Trophoblast cell (in vitro differentiated cells and primary cell): ENCODE measurements around the gene EPB41L5.
A peak's percentile ranks its signal among the peaks of the same experiment; 100 is the strongest.

ENCODE experiments used
- DNase-seq, 2 donors: peaks; one replicate each; pipeline ENCODE4 v3.0.0-alpha.2; 2016
- H2AFZ ChIP-seq: 2 replicates; pipeline ENCODE4 v1.6.1; 2013; ENCODE audit warnings: low read length, moderate library complexity, mild to moderate bottlenecking; ENCODE audit not compliant: insufficient read depth, poor library complexity
- H2AK5ac ChIP-seq: 2 replicates; pipeline ENCODE4 v1.6.1; 2013; ENCODE audit warnings: mild to moderate bottlenecking, low read length
- H2BK120ac ChIP-seq: 2 replicates; pipeline ENCODE4 v1.6.1; 2013; ENCODE audit warnings: low read length, mild to moderate bottlenecking, moderate library complexity; ENCODE audit not compliant: insufficient read depth, poor library complexity
- H2BK12ac ChIP-seq: 2 replicates; pipeline ENCODE4 v1.6.1; 2013; ENCODE audit warnings: mild to moderate bottlenecking, low read length, moderate library complexity
- H2BK5ac ChIP-seq: 2 replicates; pipeline ENCODE4 v1.6.1; 2013; ENCODE audit warnings: low read length, low read depth, moderate library complexity, mild to moderate bottlenecking; ENCODE audit not compliant: poor library complexity
- H3K14ac ChIP-seq: 2 replicates; pipeline ENCODE4 v1.6.1; 2013; ENCODE audit warnings: mild to moderate bottlenecking, low read length
- H3K18ac ChIP-seq: 2 replicates; pipeline ENCODE4 v1.6.1; 2013; ENCODE audit warnings: mild to moderate bottlenecking, low read length
- H3K23ac ChIP-seq: 2 replicates; pipeline ENCODE4 v1.6.1; 2013; ENCODE audit warnings: low read length
- H3K27ac ChIP-seq: 2 replicates; pipeline ENCODE4 v1.5.1; 2013; ENCODE audit warnings: low read depth, mild to moderate bottlenecking, inconsistent platforms, low read length, moderate library complexity
- H3K27me3 ChIP-seq: 2 replicates; pipeline ENCODE4 v1.6.1; 2013; ENCODE audit warnings: inconsistent platforms, mild to moderate bottlenecking, low read length, moderate library complexity; ENCODE audit not compliant: insufficient read depth
- H3K36me3 ChIP-seq, 2 experiments: 1 replicate in 1 of 2; 2 replicates in 1 of 2; pipeline ENCODE4 v1.6.1; 2013; ENCODE audit warnings: low read length in 2 of 2, mild to moderate bottlenecking in 2 of 2, moderate library complexity in 1 of 2; ENCODE audit not compliant: insufficient read depth in 2 of 2, control insufficient read depth in 1 of 2
- H3K4ac ChIP-seq: 2 replicates; pipeline ENCODE4 v1.6.1; 2013; ENCODE audit warnings: low read depth, mild to moderate bottlenecking, low read length, moderate library complexity
- H3K4me1 ChIP-seq, 2 experiments: 1 replicate in 1 of 2; 2 replicates in 1 of 2; pipeline ENCODE4 v1.6.1; 2013; ENCODE audit warnings: low read length in 2 of 2, mild to moderate bottlenecking in 2 of 2, moderate library complexity in 1 of 2; ENCODE audit not compliant: insufficient read depth in 2 of 2, control insufficient read depth in 1 of 2
- H3K4me2 ChIP-seq: 2 replicates; pipeline ENCODE4 v1.6.1; 2013; ENCODE audit warnings: inconsistent platforms, mild to moderate bottlenecking, low read length, moderate library complexity
- H3K4me3 ChIP-seq: 2 replicates; pipeline ENCODE4 v1.5.1; 2013; ENCODE audit warnings: mild to moderate bottlenecking, low read depth, low read length, inconsistent platforms
- H3K79me1 ChIP-seq: one replicate; pipeline ENCODE4 v1.6.1; 2013; ENCODE audit warnings: low read length
- H3K79me2 ChIP-seq: 2 replicates; pipeline ENCODE4 v1.6.1; 2013; ENCODE audit warnings: low read length, mild to moderate bottlenecking; ENCODE audit not compliant: control insufficient read depth, insufficient read depth, poor library complexity
- H3K9ac ChIP-seq: 2 replicates; pipeline ENCODE4 v1.6.1; 2013; ENCODE audit warnings: mild to moderate bottlenecking, low read length
- H3K9me3 ChIP-seq: 2 replicates; pipeline ENCODE4 v1.6.1; 2013; ENCODE audit warnings: low read depth, mild to moderate bottlenecking, control low read depth, inconsistent platforms, low read length; ENCODE audit not compliant: insufficient read depth
- H4K12ac ChIP-seq: 2 replicates; pipeline ENCODE4 v1.6.1; 2013; ENCODE audit warnings: low read depth, mild to moderate bottlenecking, low read length, moderate library complexity
- H4K8ac ChIP-seq: 2 replicates; pipeline ENCODE4 v1.6.1; 2013; ENCODE audit warnings: low read depth, mild to moderate bottlenecking, low read length, moderate library complexity
- H4K91ac ChIP-seq: one replicate; pipeline ENCODE4 v1.6.1; 2013; ENCODE audit warnings: low read depth, mild to moderate bottlenecking, low read length, moderate library complexity
- WGBS: extraction: QIAGEN DNeasy Blood & Tissue Kit; methylation state at CpG from one replicate; pipeline ENCODE4 v1.1.7; 2013; ENCODE audit warnings: missing lambda C conversion rate; ENCODE audit not compliant: insufficient read length, insufficient coverage; ENCODE audit errors: extremely low coverage; 5-methylcytosine and 5-hydroxymethylcytosine counted together

The EPB41L5 gene

DNA sequence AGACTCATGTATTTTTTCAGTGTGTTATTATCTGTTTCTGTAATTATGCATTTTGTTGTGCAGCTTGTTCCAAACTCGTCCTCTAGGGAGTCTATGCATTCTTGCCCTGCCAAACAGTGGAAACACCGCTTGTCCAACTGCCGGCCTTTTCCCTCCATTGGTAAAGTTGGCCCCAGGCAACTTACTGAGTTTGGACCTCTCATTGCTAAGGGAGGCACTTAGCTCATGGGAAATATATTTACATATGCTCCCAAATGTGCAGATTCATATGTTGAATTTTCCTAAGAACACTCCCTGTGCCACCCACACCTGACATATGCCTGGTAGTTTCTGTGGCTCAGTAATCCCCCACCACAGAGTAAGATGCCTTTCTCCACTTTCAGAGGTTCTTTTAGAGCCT lies 112.3 kb downstream of the EPB41L5 start:
- DNase-seq = peak in 1 of 2 donors; percentile 45
- Histone ChIP-seq H3K18ac (no peak overlapping the region), H2AK5ac (no peak overlapping the region), H4K12ac (no peak overlapping the region), H3K27ac (no peak overlapping the region), H3K4ac (no peak overlapping the region), H3K79me2 (no peaks in the 10 kb centered on the region), H2BK12ac (no peak overlapping the region), H3K9me3 (no peaks in the 10 kb centered on the region), H3K4me2 (no peak overlapping the region), H4K8ac (no peak overlapping the region), H3K36me3 (no peaks in the 10 kb centered on the region), H3K27me3 (no peaks in the 10 kb centered on the region), H3K79me1 (no peaks in the 10 kb centered on the region), H4K91ac (no peak overlapping the region), H2BK5ac (no peak overlapping the region), H3K4me1 (no peaks in the 10 kb centered on the region), H2AFZ (no peak overlapping the region), H3K4me3 (no peak overlapping the region), H3K9ac (no peak overlapping the region), H2BK120ac (no peak overlapping the region), H3K23ac (no peak overlapping the region), H3K14ac (no peak overlapping the region)
- no CpG with 5 or more reads among the region's 3 CpGs for WGBS

DNA sequence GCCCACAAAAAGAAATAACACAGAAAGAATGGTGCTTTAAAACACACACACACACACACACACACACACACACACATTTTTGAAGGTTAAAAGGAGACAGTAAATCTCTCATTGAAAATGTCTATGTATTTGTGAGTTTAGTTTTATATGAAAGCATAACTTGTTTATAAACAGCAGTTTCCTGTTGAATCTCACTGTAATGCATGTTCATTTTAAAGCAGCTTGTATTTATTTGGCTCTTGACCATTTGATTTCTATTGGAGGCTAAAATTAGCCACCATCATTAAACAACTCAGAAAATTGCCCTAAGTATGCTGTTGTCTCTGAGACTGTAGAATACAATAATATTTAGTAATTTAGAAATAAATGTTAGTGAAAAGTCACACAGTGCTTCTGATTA lies 115.3 kb downstream of the EPB41L5 start:
- H4K8ac ChIP-seq = no peak overlapping the region
- H2AK5ac ChIP-seq = no peak overlapping the region
- H3K36me3 ChIP-seq = no peaks in the 10 kb centered on the region

DNA sequence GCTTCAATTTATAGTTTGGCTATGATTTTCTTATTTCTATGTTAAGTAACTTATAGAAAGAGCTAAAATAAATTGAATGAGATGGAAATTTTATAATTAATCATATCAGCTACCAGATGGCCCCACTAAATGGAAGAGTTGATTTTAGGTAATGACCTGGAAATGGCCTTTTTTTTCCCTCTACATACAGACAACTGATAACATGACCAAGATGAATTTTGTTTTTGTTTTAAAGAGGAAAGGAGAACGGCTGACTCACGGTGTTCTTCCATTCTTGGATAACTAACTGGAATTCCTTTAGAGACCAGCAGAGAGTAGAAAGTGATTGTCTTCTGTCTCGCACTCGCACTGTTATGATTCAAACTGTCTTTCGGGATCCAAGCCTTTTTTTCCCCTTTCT lies 119.3 kb downstream of the EPB41L5 start:
- Histone ChIP-seq H2AFZ (no peak overlapping the region), H2BK120ac (no peak overlapping the region), H3K18ac (no peak overlapping the region), H2BK5ac (no peak overlapping the region), H3K14ac (no peak overlapping the region), H3K79me2 (no peaks in the 10 kb centered on the region), H2AK5ac (no peak overlapping the region), H3K4me3 (no peak overlapping the region), H3K9me3 (no peaks in the 10 kb centered on the region), H4K91ac (no peak overlapping the region), H3K79me1 (no peaks in the 10 kb centered on the region), H3K4ac (no peak overlapping the region), H2BK12ac (no peak overlapping the region), H3K4me1 (peaks cover 2% of the 10 kb centered on the region in 2 experiments), H3K27ac (no peak overlapping the region), H4K8ac (no peak overlapping the region), H3K36me3 (peaks cover 0 to 2% of the 10 kb centered on the region in 2 experiments), H3K27me3 (no peaks in the 10 kb centered on the region), H3K9ac (no peak overlapping the region), H3K4me2 (no peak overlapping the region), H4K12ac (no peak overlapping the region), H3K23ac (no peak overlapping the region)
- WGBS = no CpG with 5 or more reads among the region's 5 CpGs
- peak in 1 of 2 donors; percentile 8 for DNase-seq

More for the DNA sequence above, 115.3 kb downstream of the EPB41L5 start:
- H3K9me3 ChIP-seq = no peaks in the 10 kb centered on the region
- no peak overlapping the region for H3K4me2 ChIP-seq
- no peak overlapping the region for H4K12ac ChIP-seq
- H2BK12ac ChIP-seq = no peak overlapping the region
- H3K9ac ChIP-seq = no peak overlapping the region
- H3K4ac ChIP-seq = no peak overlapping the region
- no peak overlapping the region for H3K14ac ChIP-seq
- H3K79me2 ChIP-seq = no peaks in the 10 kb centered on the region
- no peaks in the 10 kb centered on the region for H3K4me1 ChIP-seq
- no peak overlapping the region for H4K91ac ChIP-seq
- no peak overlapping the region for H2BK5ac ChIP-seq
- H2AFZ ChIP-seq = no peak overlapping the region
- no peak overlapping the region for H3K18ac ChIP-seq
- DNase-seq = no peak
- no peak overlapping the region for H3K23ac ChIP-seq
- H2BK120ac ChIP-seq = no peak overlapping the region
- H3K4me3 ChIP-seq = no peak overlapping the region
- no peaks in the 10 kb centered on the region for H3K79me1 ChIP-seq
- H3K27me3 ChIP-seq = no peaks in the 10 kb centered on the region
- H3K27ac ChIP-seq = no peak overlapping the region

DNA sequence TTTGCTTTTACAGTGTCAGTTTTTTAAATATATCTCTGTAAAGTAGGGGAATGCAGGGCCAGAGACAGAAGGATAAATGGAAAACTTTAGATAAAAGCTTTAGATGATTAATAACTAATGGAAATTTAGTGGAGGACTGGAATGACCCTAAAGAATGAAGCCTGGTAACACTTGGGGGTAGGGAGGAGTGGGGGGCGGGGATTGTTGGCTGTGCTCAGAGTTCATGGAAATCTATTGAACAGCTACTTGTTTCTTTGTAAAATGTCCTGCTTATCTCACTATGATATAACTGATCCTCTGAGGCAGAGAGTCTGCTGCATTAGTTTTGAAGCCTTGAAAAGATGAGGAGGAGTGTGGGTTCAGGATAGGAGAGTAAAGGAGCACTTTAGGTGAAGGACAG lies 119.8 kb downstream of the EPB41L5 start:
- DNase-seq = no peak
- Histone ChIP-seq H3K14ac (no peak overlapping the region), H3K9ac (no peak overlapping the region), H2BK12ac (no peak overlapping the region), H2AK5ac (no peak overlapping the region), H2BK120ac (no peak overlapping the region), H2BK5ac (no peak overlapping the region), H3K27ac (no peak overlapping the region), H3K79me1 (no peaks in the 10 kb centered on the region), H3K18ac (no peak overlapping the region), H3K36me3 (peaks cover 0 to 2% of the 10 kb centered on the region in 2 experiments), H3K9me3 (no peaks in the 10 kb centered on the region), H3K79me2 (no peaks in the 10 kb centered on the region), H2AFZ (no peak overlapping the region), H3K4ac (no peak overlapping the region), H3K27me3 (no peaks in the 10 kb centered on the region), H3K4me2 (no peak overlapping the region), H4K12ac (no peak overlapping the region), H3K23ac (no peak overlapping the region), H3K4me1 (peaks cover 2% of the 10 kb centered on the region in 2 experiments), H4K91ac (no peak overlapping the region), H3K4me3 (no peak overlapping the region), H4K8ac (no peak overlapping the region)
- WGBS = no CpG with 5 or more reads among the region's 1 CpG
